AG09319 (cell line): ENCODE results near the gene LDB2.
"Not testable (repeated sequence)": the region's sequence is repeated elsewhere in the genome, so short reads cannot be mapped to it uniquely, and the experiment has no call there.

Source experiments
- DNase-seq: peaks from one replicate; pipeline ENCODE4 v3.0.0-alpha.2; 2010; ENCODE audit warnings: low read depth; ENCODE audit errors: extremely low read depth
- TF ChIP-seq, protein P1 (sequence below): IDR thresholded peaks from 2 replicates; pipeline ENCODE4 v1.5.1; 2011; ENCODE audit warnings: low read depth, mild to moderate bottlenecking, inconsistent platforms, low read length, moderate library complexity

The LDB2 gene

GRCh38 chr4:16572631-16573030 is 325.8 kb downstream of the LDB2 start:
- DNase-seq, result no peak
- TF ChIP-seq, protein P1, sequence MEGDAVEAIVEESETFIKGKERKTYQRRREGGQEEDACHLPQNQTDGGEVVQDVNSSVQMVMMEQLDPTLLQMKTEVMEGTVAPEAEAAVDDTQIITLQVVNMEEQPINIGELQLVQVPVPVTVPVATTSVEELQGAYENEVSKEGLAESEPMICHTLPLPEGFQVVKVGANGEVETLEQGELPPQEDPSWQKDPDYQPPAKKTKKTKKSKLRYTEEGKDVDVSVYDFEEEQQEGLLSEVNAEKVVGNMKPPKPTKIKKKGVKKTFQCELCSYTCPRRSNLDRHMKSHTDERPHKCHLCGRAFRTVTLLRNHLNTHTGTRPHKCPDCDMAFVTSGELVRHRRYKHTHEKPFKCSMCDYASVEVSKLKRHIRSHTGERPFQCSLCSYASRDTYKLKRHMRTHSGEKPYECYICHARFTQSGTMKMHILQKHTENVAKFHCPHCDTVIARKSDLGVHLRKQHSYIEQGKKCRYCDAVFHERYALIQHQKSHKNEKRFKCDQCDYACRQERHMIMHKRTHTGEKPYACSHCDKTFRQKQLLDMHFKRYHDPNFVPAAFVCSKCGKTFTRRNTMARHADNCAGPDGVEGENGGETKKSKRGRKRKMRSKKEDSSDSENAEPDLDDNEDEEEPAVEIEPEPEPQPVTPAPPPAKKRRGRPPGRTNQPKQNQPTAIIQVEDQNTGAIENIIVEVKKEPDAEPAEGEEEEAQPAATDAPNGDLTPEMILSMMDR, result no peak

DNA sequence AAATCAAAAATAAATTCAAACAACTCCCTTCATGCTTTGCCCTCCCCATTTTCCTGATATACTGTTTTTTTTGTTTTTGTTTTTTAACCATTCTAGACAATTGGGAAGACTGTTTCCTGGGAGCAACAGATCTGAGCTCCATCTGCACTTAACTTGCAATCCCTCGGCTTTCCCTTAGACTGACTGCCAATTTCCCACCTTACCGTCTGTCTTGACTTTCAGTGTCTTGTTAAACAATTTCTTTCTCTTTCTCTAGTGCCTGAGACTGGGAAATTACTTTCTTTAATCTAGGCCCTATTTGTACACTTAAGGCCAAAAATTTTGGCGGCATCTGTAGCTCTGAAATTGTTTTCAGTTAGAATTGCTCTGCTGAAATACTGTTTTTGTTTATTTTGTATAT is 326.3 kb downstream of the LDB2 start:
- TF ChIP-seq, protein P1, result no peak
- no peak for DNase-seq

GRCh38 chr4:16569790-16570189 is 328.7 kb downstream of the LDB2 start:
- no peak for DNase-seq

GRCh38 chr4:16557316-16557715 is 341.1 kb downstream of the LDB2 start:
- not testable (repeated sequence) for DNase-seq

More at GRCh38 chr4:16569790-16570189, 328.7 kb downstream of the LDB2 start:
- TF ChIP-seq, protein P1, result no peak

- no peak for DNase-seq
- TF ChIP-seq, protein P1, result no peak
These were observed 343.3 kb downstream of the LDB2 start for GRCh38 chr4:16555156-16555555.

GRCh38 chr4:16550531-16550930 is 347.9 kb downstream of the LDB2 start:
- DNase-seq, result no peak
- TF ChIP-seq, protein P1, result no peak

DNA sequence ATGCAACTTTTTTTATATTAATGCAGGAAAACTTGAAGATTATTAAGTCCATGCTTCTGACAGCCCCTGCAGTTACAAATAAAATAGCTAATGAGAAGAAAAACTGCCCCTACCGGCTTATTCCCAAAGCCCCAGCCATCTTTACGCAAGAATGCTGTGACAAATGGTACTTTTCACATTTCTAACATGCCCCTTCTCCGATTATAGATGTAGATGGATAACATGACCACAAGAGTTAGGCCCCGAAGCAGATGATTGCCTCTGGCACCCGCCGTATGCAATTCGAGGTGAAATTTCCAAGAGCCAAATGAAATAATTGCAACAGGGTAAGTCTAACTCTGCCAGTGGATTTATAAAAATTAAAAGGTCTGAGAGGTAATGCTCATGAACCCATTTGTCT is 352.8 kb downstream of the LDB2 start:
- no peak for DNase-seq
- TF ChIP-seq, protein P1, result no peak

DNA sequence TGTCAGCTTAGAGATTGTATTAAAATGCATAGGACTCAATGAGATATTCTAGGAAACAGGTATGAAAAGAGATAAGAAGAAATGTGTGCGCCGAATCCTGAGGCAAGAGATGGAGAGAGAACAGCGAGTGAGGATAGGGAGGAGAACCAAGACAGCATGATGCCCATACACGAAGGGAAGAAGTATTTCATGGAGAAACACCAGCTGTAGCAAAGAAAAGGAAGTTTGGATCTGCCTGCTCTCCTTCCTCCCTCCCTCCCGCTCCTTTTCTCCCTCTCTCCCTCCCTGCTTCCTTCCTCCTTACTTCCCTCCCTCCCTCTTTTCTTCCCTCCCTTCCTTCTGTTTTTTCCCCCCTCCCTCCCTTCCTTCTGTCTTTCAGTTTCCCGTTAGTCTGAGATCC is 353.6 kb downstream of the LDB2 start:
- no peak for DNase-seq
- TF ChIP-seq, protein P1, result no peak
